RWPE2 (cell line): ENCODE data around the gene IL1RAPL1.

Experiments
- ATAC-seq: fragments of 200-7000 bp; cut with Tn5 transposase; 3 replicates; pipeline ENCODE4 v1.9.1; 2021; ENCODE audit warnings: low read depth
- DNase-seq: peaks from one replicate; pipeline ENCODE4 v3.0.0-alpha.2; 2020; ENCODE audit warnings: low spot score
- H3K27ac ChIP-seq: fragments of 450-650 bp; 2 replicates; pipeline ENCODE4 v1.5.1; 2017; ENCODE audit warnings: mild to moderate bottlenecking; ENCODE audit not compliant: poor library complexity, severe bottlenecking
- H3K27me3 ChIP-seq: fragments of 250-450 bp; sonication (Bioruptor Pico); 2 replicates; pipeline ENCODE4 v1.5.1; 2021; ENCODE audit warnings: mild to moderate bottlenecking, moderate library complexity; ENCODE audit not compliant: insufficient read depth, poor library complexity, severe bottlenecking
- H3K36me3 ChIP-seq: fragments of 250-450 bp; sonication (Bioruptor Pico); 2 replicates; pipeline ENCODE4 v1.5.1; 2020; ENCODE audit warnings: low read depth, mild to moderate bottlenecking, moderate library complexity
- H3K4me1 ChIP-seq: fragments of 250-450 bp; sonication (Bioruptor Pico); 2 replicates; pipeline ENCODE4 v1.5.1; 2021; ENCODE audit warnings: mild to moderate bottlenecking, moderate library complexity; ENCODE audit not compliant: insufficient read depth, poor library complexity, severe bottlenecking
- H3K4me3 ChIP-seq: fragments of 250-450 bp; sonication (Bioruptor Pico); 2 replicates; pipeline ENCODE4 v1.5.1; 2021; ENCODE audit warnings: mild to moderate bottlenecking, moderate library complexity; ENCODE audit not compliant: severe bottlenecking
- H3K9me3 ChIP-seq: fragments of 250-450 bp; sonication (Bioruptor Pico); 2 replicates; pipeline ENCODE4 v1.5.1; 2021; ENCODE audit warnings: mild to moderate bottlenecking, moderate library complexity; ENCODE audit not compliant: severe bottlenecking
- TF ChIP-seq, protein P1 (sequence below): fragments of 450-650 bp; IDR thresholded peaks from one replicate; pipeline ENCODE4 v1.5.1; 2017; ENCODE audit warnings: mild to moderate bottlenecking, moderate library complexity; ENCODE audit not compliant: poor library complexity, severe bottlenecking

IL1RAPL1 gene

GRCh38 chrX:29851857-29852605, 1264.8 kb downstream of the IL1RAPL1 start:
- H3K4me1 ChIP-seq, result no peaks in the 10 kb centered on the region

GRCh38 chrX:29852767-29853166, 1265.5 kb downstream of the IL1RAPL1 start:
- Histone ChIP-seq H3K9me3 (no peaks in the 10 kb centered on the region), H3K4me1 (no peaks in the 10 kb centered on the region), H3K4me3 (no peak overlapping the region), H3K36me3 (no peaks in the 10 kb centered on the region), H3K27me3 (no peaks in the 10 kb centered on the region), H3K27ac (no peak overlapping the region)
- DNase-seq (no peak), ATAC-seq (no peak)
- TF ChIP-seq, protein P1, sequence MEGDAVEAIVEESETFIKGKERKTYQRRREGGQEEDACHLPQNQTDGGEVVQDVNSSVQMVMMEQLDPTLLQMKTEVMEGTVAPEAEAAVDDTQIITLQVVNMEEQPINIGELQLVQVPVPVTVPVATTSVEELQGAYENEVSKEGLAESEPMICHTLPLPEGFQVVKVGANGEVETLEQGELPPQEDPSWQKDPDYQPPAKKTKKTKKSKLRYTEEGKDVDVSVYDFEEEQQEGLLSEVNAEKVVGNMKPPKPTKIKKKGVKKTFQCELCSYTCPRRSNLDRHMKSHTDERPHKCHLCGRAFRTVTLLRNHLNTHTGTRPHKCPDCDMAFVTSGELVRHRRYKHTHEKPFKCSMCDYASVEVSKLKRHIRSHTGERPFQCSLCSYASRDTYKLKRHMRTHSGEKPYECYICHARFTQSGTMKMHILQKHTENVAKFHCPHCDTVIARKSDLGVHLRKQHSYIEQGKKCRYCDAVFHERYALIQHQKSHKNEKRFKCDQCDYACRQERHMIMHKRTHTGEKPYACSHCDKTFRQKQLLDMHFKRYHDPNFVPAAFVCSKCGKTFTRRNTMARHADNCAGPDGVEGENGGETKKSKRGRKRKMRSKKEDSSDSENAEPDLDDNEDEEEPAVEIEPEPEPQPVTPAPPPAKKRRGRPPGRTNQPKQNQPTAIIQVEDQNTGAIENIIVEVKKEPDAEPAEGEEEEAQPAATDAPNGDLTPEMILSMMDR, result no peak

More at GRCh38 chrX:29851857-29852605, 1264.8 kb downstream of the IL1RAPL1 start:
- no peak overlapping the region for H3K27ac ChIP-seq
- H3K27me3 ChIP-seq, result no peaks in the 10 kb centered on the region
- TF ChIP-seq, protein P1, result no peak
- no peaks in the 10 kb centered on the region for H3K9me3 ChIP-seq
- DNase-seq, result no peak
- no peaks in the 10 kb centered on the region for H3K36me3 ChIP-seq
- no peak for ATAC-seq
- H3K4me3 ChIP-seq, result no peak overlapping the region

- no peaks in the 10 kb centered on the region for H3K27me3 ChIP-seq
- H3K4me1 ChIP-seq, result no peaks in the 10 kb centered on the region
- H3K4me3 ChIP-seq, result no peak overlapping the region
- no peaks in the 10 kb centered on the region for H3K9me3 ChIP-seq
- TF ChIP-seq, protein P1, result no peak
- no peaks in the 10 kb centered on the region for H3K36me3 ChIP-seq
- no peak for ATAC-seq
- no peak overlapping the region for H3K27ac ChIP-seq
- DNase-seq, result no peak
Observed at GRCh38 chrX:29858714-29859113, 1271.5 kb downstream of the IL1RAPL1 start.

DNA sequence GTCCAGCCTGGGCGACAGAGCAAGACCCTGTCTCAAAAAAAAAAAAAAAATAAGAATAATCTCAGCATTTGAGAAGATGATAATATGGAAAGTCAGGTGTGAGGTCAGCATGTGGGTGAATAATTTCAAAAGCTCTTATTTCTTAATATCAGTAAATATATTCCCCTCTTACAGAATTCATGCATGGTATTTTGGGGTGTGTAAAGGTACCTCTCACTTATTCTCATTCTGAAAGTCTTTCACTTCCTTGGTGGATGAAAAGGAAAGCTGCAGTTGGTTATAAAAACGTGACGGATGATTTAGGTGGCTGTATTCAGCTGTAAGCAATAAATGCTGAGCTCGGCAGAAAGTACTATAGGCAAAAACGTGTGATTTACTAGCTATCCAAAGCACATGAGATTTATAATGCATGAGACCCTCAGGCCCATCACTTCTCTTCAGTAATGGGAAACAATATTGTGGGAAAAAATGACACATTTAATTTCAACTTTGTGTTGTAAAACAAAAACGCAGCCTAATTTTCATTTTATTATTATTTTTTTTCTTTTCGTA, 1275.0 kb downstream of the IL1RAPL1 start:
- no peaks in the 10 kb centered on the region for H3K9me3 ChIP-seq
- no peaks in the 10 kb centered on the region for H3K4me1 ChIP-seq
- H3K27ac ChIP-seq, result no peak overlapping the region
- ATAC-seq, result no peak
- no peak for DNase-seq
- no peaks in the 10 kb centered on the region for H3K27me3 ChIP-seq
- no peaks in the 10 kb centered on the region for H3K36me3 ChIP-seq
- H3K4me3 ChIP-seq, result no peak overlapping the region
- TF ChIP-seq, protein P1, result no peak

DNA sequence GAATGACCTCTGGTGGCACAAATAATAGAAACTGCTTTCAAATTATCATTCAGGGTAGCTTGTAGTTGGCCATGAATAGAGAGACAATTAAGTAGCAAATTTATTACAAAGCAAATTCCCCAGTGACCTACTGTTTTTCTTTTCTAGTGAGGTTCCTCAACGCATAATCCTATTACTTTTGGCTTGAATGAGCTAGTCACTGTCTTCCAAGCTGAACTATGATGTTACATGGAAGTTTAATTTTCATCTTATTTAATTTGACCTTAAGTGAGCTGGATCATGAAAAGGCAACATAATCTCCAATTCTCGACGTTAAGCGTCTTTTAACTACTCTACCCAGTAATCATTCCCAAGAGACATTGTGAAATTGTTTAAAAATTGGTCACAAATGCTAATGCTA, 1280.7 kb downstream of the IL1RAPL1 start:
- Histone ChIP-seq H3K4me3 (no peak overlapping the region), H3K4me1 (no peaks in the 10 kb centered on the region), H3K36me3 (no peaks in the 10 kb centered on the region), H3K9me3 (no peaks in the 10 kb centered on the region), H3K27ac (no peak overlapping the region), H3K27me3 (no peaks in the 10 kb centered on the region)
- TF ChIP-seq, protein P1, result no peak
- ATAC-seq (no peak), DNase-seq (no peak)
